ENCODE data around the gene C10orf105. TPM values are rescaled to one million over a fixed set of nuclear protein-coding genes. Genes with fewer than 3 reads are reported as not detected.

Gene C10orf105
- polyA plus RNA-seq, 1 of the 3 experiments (the other 2 are of a cell fraction): not detected

DNA sequence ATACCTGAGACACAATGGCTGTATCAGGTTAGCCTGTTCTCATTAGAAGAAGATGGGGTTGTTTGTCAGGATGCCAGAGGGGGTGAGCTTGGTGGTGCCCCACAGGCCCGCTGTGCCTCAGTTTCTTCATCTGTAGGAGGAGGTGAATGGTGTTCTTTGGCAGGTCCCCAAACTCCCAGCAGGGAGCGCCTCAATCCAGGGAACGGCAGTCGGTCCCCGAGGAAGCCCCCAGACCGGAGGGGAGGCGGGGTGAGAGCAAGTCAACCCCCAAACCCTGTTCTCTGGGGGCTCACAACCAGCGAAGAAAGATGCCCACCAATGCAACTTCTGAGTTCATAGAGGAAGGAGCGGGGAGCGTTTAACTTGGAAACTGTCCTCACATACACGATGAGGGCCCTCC, 16.0 kb downstream of the C10orf105 start:
- peaks cover 46% of the 10 kb centered on the region; the same call in 1 of the 2 replicates for H3K27me3 ChIP-seq (ENCODE audit: insufficient read depth)
- H3K9me2 ChIP-seq: no peaks in the 10 kb centered on the region
- ChIA-PET POLR2A (no interaction called here), CTCF (interaction anchor here (0.7 to 2.7 kb wide), 4 partner anchors 80 to 350 kb away, joined by 3 to 16 read pairs (median 4); no protein-coding TSS in a partner anchor)
- H3K36me3 ChIP-seq (replicated peaks in 1 of 2; ENCODE audit: control insufficient read depth in 1 of 2, insufficient read depth in 2 of 2, low read length in 1 of 2): no peaks in the 10 kb centered on the region
- no peak for TF ChIP-seq NRF1 (IDR thresholded peaks at IDR 0.05; ENCODE audit: low read depth, low read length)
- TF ChIP-seq FOSL2 (IDR thresholded peaks at IDR 0.05; ENCODE audit: borderline replicate concordance, low read depth): no peak
- TF ChIP-seq RCOR1 (IDR thresholded peaks at IDR 0.05; ENCODE audit: low read length): no peak
- no peak for TF ChIP-seq GABPA (IDR thresholded peaks at IDR 0.05; ENCODE audit: low read depth)
- TF ChIP-seq, protein P1, sequence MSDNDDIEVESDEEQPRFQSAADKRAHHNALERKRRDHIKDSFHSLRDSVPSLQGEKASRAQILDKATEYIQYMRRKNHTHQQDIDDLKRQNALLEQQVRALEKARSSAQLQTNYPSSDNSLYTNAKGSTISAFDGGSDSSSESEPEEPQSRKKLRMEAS (IDR thresholded peaks at IDR 0.05; ENCODE audit: low read depth): no peak
- no peak for TF ChIP-seq CHD2 (IDR thresholded peaks at IDR 0.05; ENCODE audit: low read length, partially characterized antibody)
- no peak for TF ChIP-seq SIN3A (IDR thresholded peaks at IDR 0.05; ENCODE audit: borderline replicate concordance, low read depth, low read length)
- TF ChIP-seq EZH2phosphoT487 (IDR thresholded peaks at IDR 0.05; ENCODE audit: borderline replicate concordance, low read depth): no peak
- TF ChIP-seq, protein P2, sequence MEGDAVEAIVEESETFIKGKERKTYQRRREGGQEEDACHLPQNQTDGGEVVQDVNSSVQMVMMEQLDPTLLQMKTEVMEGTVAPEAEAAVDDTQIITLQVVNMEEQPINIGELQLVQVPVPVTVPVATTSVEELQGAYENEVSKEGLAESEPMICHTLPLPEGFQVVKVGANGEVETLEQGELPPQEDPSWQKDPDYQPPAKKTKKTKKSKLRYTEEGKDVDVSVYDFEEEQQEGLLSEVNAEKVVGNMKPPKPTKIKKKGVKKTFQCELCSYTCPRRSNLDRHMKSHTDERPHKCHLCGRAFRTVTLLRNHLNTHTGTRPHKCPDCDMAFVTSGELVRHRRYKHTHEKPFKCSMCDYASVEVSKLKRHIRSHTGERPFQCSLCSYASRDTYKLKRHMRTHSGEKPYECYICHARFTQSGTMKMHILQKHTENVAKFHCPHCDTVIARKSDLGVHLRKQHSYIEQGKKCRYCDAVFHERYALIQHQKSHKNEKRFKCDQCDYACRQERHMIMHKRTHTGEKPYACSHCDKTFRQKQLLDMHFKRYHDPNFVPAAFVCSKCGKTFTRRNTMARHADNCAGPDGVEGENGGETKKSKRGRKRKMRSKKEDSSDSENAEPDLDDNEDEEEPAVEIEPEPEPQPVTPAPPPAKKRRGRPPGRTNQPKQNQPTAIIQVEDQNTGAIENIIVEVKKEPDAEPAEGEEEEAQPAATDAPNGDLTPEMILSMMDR (IDR thresholded peaks at IDR 0.05): no peak
- DNase-seq: no peak
- H3K4me3 ChIP-seq (ENCODE audit: low read depth in 2 of 2, low read length in 1 of 2): no peak overlapping the region
- no peaks in the 10 kb centered on the region for H3F3A ChIP-seq (replicated peaks; ENCODE audit: insufficient read depth)
- H3K9ac ChIP-seq: no peak overlapping the region
- no peak overlapping the region for H2AFZ ChIP-seq (ENCODE audit: low read depth)
- no peak overlapping the region for H3K4me2 ChIP-seq
- no peaks in the 10 kb centered on the region for H3K79me2 ChIP-seq (ENCODE audit: insufficient read depth)
- WGBS (ENCODE audit: low lambda C conversion rate): 62% methylated on average over 9 of the region's 11 CpGs
- H3K9me3 ChIP-seq: no peaks in the 10 kb centered on the region
- H3K4me1 ChIP-seq (ENCODE audit: control insufficient read depth in 1 of 2, insufficient read depth in 2 of 2, low read depth in 1 of 2, low read length in 1 of 2): peaks cover 0 to 14% of the 10 kb centered on the region in 2 experiments; a peak in 1 of 4 replicates
- H3K27ac ChIP-seq (ENCODE audit: low read depth in 2 of 2, low read length in 1 of 2): no peak overlapping the region
- H4K20me1 ChIP-seq (ENCODE audit: insufficient read depth): no peaks in the 10 kb centered on the region

GRCh38 chr10:71701496-71702132, 18.0 kb downstream of the C10orf105 start:
- ChIA-PET CTCF (interaction anchor here (0.7 to 8.7 kb wide), 6 partner anchors 9 to 388 kb away, joined by 4 to 195 read pairs (median 5); no protein-coding TSS in a partner anchor), POLR2A (no interaction called here)

More at GRCh38 chr10:71701496-71702132, 18.0 kb downstream of the C10orf105 start:
- no peak overlapping the region for H2AFZ ChIP-seq (ENCODE audit: low read depth)
- no peak overlapping the region for H3K27ac ChIP-seq (ENCODE audit: low read depth in 2 of 2, low read length in 1 of 2)
- no peaks in the 10 kb centered on the region for H3K79me2 ChIP-seq (ENCODE audit: insufficient read depth)
- H3K9ac ChIP-seq: no peak overlapping the region
- 43% methylated on average over 7 of the region's 11 CpGs for WGBS (ENCODE audit: low lambda C conversion rate)
- peaks cover 46% of the 10 kb centered on the region; the same call in 1 of the 2 replicates for H3K27me3 ChIP-seq (ENCODE audit: insufficient read depth)
- H3F3A ChIP-seq (replicated peaks; ENCODE audit: insufficient read depth): no peaks in the 10 kb centered on the region
- no peaks in the 10 kb centered on the region for H4K20me1 ChIP-seq (ENCODE audit: insufficient read depth)
- peaks cover 0 to 12% of the 10 kb centered on the region in 2 experiments; a peak in 1 of 4 replicates for H3K4me1 ChIP-seq (ENCODE audit: control insufficient read depth in 1 of 2, insufficient read depth in 2 of 2, low read depth in 1 of 2, low read length in 1 of 2)
- H3K9me2 ChIP-seq: no peaks in the 10 kb centered on the region
- DNase-seq: no peak
- H3K4me2 ChIP-seq: no peak overlapping the region
- no peaks in the 10 kb centered on the region for H3K36me3 ChIP-seq (replicated peaks in 1 of 2; ENCODE audit: control insufficient read depth in 1 of 2, insufficient read depth in 2 of 2, low read length in 1 of 2)
- H3K9me3 ChIP-seq: no peaks in the 10 kb centered on the region
- no peak overlapping the region for H3K4me3 ChIP-seq (ENCODE audit: low read depth in 2 of 2, low read length in 1 of 2)
- TF ChIP-seq, protein P3, sequence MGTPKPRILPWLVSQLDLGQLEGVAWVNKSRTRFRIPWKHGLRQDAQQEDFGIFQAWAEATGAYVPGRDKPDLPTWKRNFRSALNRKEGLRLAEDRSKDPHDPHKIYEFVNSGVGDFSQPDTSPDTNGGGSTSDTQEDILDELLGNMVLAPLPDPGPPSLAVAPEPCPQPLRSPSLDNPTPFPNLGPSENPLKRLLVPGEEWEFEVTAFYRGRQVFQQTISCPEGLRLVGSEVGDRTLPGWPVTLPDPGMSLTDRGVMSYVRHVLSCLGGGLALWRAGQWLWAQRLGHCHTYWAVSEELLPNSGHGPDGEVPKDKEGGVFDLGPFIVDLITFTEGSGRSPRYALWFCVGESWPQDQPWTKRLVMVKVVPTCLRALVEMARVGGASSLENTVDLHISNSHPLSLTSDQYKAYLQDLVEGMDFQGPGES (IDR thresholded peaks at IDR 0.05; ENCODE audit: low read depth, low read length): no peak
- TF ChIP-seq GATA2 (CRISPR knock-in tag; IDR thresholded peaks at IDR 0.05): no peak
- TF ChIP-seq YY1 (IDR thresholded peaks at IDR 0.05; ENCODE audit: low read depth): no peak
